Measurements from ENCODE around the gene PROSER1. TPM values are rescaled to one million over a fixed set of nuclear protein-coding genes. Genes with fewer than 3 reads are reported as not detected.
A peak's percentile ranks its signal among the peaks of the same experiment; 100 is the strongest.

Gene PROSER1
- total RNA-seq, 1 experiment from 2014 or later, result 58.5 TPM

- intact Hi-C loops (cut with micrococcal nuclease; ENCODE audit: unreplicated experiment), result loop anchor here (5.0 to 10.0 kb wide), 2 partner anchors 371 to 636 kb away; no protein-coding TSS in a partner anchor
Observed at GRCh38 chr13:39036212-39036611, 1.7 kb downstream of the PROSER1 start.

GRCh38 chr13:39035799-39036198, 2.1 kb downstream of the PROSER1 start:
- POLR2A ChIA-PET (ENCODE audit: low non-redundant PET), result no interaction called here
- no peaks in the 10 kb centered on the region for H3K36me3 ChIP-seq (ENCODE audit: insufficient read depth, low read length, poor library complexity, severe bottlenecking)

More at GRCh38 chr13:39036212-39036611, 1.7 kb downstream of the PROSER1 start:
- no peak for DNase-seq (ENCODE audit: low spot score)
- peaks cover 21% of the 10 kb centered on the region for H3K4me1 ChIP-seq (ENCODE audit: insufficient read depth, low read length, poor library complexity, severe bottlenecking)
- no peak for TF ChIP-seq EZH2 (IDR thresholded peaks at IDR 0.05; ENCODE audit: borderline replicate concordance, low read depth, low read length, poor library complexity, severe bottlenecking)
- ChIA-PET CTCF (no interaction called here), POLR2A (ENCODE audit: low non-redundant PET) (no interaction called here)
- no peaks in the 10 kb centered on the region for H3K9me3 ChIP-seq (ENCODE audit: low read depth, low read length, poor library complexity, severe bottlenecking)
- H3K27ac ChIP-seq (ENCODE audit: low read depth, low read length, poor library complexity, severe bottlenecking), result peak overlapping the region; percentile 82
- H3K4me3 ChIP-seq (ENCODE audit: low read depth, low read length, poor library complexity, severe bottlenecking), result peak overlapping the region; percentile 89
- no peaks in the 10 kb centered on the region for H3K27me3 ChIP-seq (replicated peaks; ENCODE audit: insufficient read depth, low read depth, low read length, poor library complexity)
- BruUV-seq (replicated peaks), result no TSS peak
- H3K36me3 ChIP-seq (ENCODE audit: insufficient read depth, low read length, poor library complexity, severe bottlenecking), result no peaks in the 10 kb centered on the region

GRCh38 chr13:39035204-39035603, 2.7 kb downstream of the PROSER1 start:
- CTCF ChIA-PET, result interaction anchor here (0.6 kb wide), 1 partner anchor 621 kb away, joined by 3 read pairs; no protein-coding TSS in a partner anchor
- POLR2A ChIA-PET (ENCODE audit: low non-redundant PET), result no interaction called here
- intact Hi-C loops (cut with micrococcal nuclease; ENCODE audit: unreplicated experiment), result loop anchor here (5.0 to 10.0 kb wide), 2 partner anchors 370 to 637 kb away; no protein-coding TSS in a partner anchor

More at GRCh38 chr13:39035799-39036198, 2.1 kb downstream of the PROSER1 start:
- H3K4me1 ChIP-seq (ENCODE audit: insufficient read depth, low read length, poor library complexity, severe bottlenecking), result peaks cover 21% of the 10 kb centered on the region
- H3K27ac ChIP-seq (ENCODE audit: low read depth, low read length, poor library complexity, severe bottlenecking), result peak overlapping the region; percentile 82
- H3K4me3 ChIP-seq (ENCODE audit: low read depth, low read length, poor library complexity, severe bottlenecking), result peak overlapping the region; percentile 89
- BruUV-seq (replicated peaks), result no TSS peak
- CTCF ChIA-PET, result no interaction called here
- no peaks in the 10 kb centered on the region for H3K27me3 ChIP-seq (replicated peaks; ENCODE audit: insufficient read depth, low read depth, low read length, poor library complexity)
- intact Hi-C loops (cut with micrococcal nuclease; ENCODE audit: unreplicated experiment), result loop anchor here (5.0 to 10.0 kb wide), 2 partner anchors 371 to 637 kb away; no protein-coding TSS in a partner anchor
- no peak for TF ChIP-seq CTCF (conservative IDR thresholded peaks at IDR 0.05; ENCODE audit: low read depth, low read length)
- TF ChIP-seq EZH2 (IDR thresholded peaks at IDR 0.05; ENCODE audit: borderline replicate concordance, low read depth, low read length, poor library complexity, severe bottlenecking), result no peak
- DNase-seq (ENCODE audit: low spot score), result no peak
- no peaks in the 10 kb centered on the region for H3K9me3 ChIP-seq (ENCODE audit: low read depth, low read length, poor library complexity, severe bottlenecking)

More at GRCh38 chr13:39035204-39035603, 2.7 kb downstream of the PROSER1 start:
- no peak overlapping the region for H3K27ac ChIP-seq (ENCODE audit: low read depth, low read length, poor library complexity, severe bottlenecking)
- TF ChIP-seq CTCF (conservative IDR thresholded peaks at IDR 0.05; ENCODE audit: low read depth, low read length) (no peak), EZH2 (IDR thresholded peaks at IDR 0.05; ENCODE audit: borderline replicate concordance, low read depth, low read length, poor library complexity, severe bottlenecking) (no peak)
- H3K9me3 ChIP-seq (ENCODE audit: low read depth, low read length, poor library complexity, severe bottlenecking), result no peaks in the 10 kb centered on the region
- no peaks in the 10 kb centered on the region for H3K36me3 ChIP-seq (ENCODE audit: insufficient read depth, low read length, poor library complexity, severe bottlenecking)
- H3K4me1 ChIP-seq (ENCODE audit: insufficient read depth, low read length, poor library complexity, severe bottlenecking), result peaks cover 16% of the 10 kb centered on the region
- no peaks in the 10 kb centered on the region for H3K27me3 ChIP-seq (replicated peaks; ENCODE audit: insufficient read depth, low read depth, low read length, poor library complexity)
- H3K4me3 ChIP-seq (ENCODE audit: low read depth, low read length, poor library complexity, severe bottlenecking), result peak overlapping the region; percentile 89
- DNase-seq (ENCODE audit: low spot score), result no peak
- no TSS peak for BruUV-seq (replicated peaks)

All from A673 (cell line).